IPS DF 19.7 (cell line): ENCODE data around the gene CYP3A5.
"Not testable (repeated sequence)": the region's sequence is repeated elsewhere in the genome, so short reads cannot be mapped to it uniquely, and the experiment has no call there.

ENCODE experiments used
- DNase-seq: peaks from one replicate; pipeline ENCODE4 v3.0.0-alpha.2; 2013; ENCODE audit warnings: low read depth, low spot score

Gene CYP3A5

DNA sequence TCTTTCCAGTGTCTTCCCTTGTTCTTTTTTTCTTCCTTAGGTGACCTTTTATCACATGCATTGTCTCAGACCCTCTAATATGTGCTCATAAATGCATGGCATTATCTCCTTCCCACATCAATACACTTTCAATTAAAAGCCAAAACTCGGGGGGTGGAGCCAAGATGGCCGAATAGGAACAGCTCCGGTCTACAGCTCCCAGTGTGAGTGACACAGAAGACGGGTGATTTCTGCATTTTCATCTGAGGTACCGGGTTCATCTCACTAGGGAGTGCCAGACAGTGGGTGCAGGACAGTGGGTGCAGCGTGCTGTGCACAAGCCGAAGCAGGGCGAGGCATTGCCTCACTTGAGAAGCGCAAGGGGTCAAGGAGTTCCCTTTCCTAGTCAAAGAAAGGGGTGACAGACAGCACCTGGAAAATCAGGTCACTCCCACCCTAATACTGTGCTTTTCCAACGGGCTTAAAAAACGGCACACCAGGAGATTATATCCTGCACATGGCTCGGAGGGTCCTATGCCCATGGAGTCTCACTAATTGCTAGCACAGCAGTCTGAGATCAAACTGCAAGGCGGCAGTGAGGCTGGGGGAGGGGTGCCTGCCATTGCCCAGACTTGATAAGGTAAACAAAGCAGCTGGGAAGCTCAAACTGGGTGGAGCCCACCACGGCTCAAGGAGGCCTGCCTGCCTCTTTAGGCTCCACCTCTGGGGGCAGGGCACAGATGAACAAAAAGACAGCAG is 6.2 kb upstream of the CYP3A5 start:
- DNase-seq: not testable (repeated sequence)

- DNase-seq: no peak
Measured at GRCh38 chr7:99685129-99685758, 5.4 kb upstream of the CYP3A5 start.

- no peak for DNase-seq
Measured at GRCh38 chr7:99679032-99679399, 780 bp downstream of the CYP3A5 start.

DNA sequence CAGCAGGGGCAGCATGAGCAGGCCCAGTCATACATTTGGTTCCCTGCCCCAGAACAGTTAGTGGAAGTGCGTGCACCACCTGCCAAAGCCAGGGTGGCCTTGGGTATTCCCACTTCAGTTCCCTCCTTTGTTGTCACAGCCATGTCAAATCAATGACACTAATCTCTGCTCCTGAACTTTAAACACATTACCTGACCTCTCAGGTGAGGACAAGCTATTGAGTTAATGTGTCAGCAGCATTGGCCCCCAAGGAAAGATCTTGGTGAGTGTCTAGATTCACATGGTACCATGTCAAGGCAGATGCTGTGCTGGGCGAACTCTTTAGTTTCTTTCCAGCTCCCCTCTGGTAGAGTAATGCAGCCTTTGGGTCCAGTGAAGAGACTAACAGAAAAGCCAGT is 2.1 kb downstream of the CYP3A5 start:
- DNase-seq: no peak

- DNase-seq: no peak
Measured at GRCh38 chr7:99677013-99677647, 2.7 kb downstream of the CYP3A5 start.

- no peak for DNase-seq
Measured at GRCh38 chr7:99674995-99675742, 4.6 kb downstream of the CYP3A5 start.

DNA sequence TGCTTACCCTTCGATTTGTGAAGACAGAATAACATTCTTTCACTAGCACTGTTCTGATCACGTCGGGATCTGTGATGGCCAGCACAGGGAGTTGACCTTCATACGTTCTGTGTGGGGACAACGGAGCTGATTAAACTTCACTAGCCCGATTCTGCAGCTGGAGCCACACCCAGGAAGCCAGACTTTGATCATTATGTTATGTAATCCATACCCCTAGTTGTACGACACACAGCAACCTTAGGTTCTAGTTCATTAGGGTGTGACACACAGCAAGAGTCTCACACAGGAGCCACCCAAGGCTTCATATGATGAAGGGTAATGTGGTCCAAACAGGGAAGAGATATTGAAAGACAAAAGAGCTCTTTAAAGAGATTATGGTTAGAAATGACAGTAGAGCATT is 7.2 kb downstream of the CYP3A5 start:
- DNase-seq: no peak

DNA sequence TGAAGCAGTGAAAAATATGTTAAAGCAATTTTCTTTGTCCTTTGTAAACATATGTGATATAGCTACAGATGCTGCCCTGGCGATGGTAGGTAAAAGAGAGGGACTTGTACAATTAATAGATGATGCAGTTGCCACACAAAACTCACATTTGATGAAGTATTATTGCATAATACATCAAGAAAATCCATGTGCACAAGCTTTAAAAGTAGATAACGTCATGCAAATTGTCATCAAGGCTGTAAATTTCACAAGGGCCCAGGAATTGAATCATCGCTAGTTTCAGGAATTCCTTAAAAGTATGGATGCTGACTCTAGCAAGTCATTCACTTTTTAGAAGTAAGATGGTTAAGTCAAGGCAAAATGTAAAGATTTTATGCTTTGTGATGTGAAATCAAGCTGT is 10.0 kb downstream of the CYP3A5 start:
- no peak for DNase-seq

- DNase-seq: no peak
Measured at GRCh38 chr7:99668541-99668940, 11.3 kb downstream of the CYP3A5 start.

DNA sequence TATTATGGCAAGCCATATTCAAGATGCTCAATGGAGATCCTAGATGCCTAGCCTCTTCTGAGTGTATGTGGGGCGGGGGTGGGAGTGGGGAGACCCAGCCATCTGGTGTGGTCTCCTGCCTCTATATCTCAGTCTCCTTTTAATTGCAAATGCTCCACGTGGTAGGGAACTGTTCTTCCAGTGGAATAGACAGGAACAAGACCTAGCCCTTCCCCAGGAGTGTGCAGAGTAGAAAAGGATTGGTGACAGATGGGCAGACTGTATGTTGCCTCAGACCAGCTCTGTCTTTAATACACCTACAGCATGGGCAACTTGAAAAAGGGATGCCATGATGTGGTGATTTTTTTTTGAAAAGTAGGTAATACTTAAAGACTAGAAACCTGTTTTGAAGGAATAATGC is 12.6 kb downstream of the CYP3A5 start:
- no peak for DNase-seq

DNA sequence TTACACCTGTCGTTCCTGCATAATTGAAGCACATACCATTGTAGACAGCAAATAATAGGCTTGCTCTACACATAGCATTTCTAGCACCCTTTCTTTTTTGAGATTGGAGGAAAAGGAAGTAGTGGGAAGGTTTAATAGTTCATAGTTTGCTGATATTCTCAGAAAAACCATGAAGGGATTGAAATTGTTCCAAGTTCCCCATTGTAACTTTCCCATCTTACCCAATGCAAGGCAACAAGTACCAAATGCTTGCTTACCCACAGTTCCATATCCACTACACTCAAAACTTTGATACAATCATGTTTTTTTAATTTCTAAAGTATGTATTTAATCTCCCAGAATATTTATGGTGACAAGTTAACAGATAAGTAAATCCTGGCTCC is 13.8 kb downstream of the CYP3A5 start:
- no peak for DNase-seq

DNA sequence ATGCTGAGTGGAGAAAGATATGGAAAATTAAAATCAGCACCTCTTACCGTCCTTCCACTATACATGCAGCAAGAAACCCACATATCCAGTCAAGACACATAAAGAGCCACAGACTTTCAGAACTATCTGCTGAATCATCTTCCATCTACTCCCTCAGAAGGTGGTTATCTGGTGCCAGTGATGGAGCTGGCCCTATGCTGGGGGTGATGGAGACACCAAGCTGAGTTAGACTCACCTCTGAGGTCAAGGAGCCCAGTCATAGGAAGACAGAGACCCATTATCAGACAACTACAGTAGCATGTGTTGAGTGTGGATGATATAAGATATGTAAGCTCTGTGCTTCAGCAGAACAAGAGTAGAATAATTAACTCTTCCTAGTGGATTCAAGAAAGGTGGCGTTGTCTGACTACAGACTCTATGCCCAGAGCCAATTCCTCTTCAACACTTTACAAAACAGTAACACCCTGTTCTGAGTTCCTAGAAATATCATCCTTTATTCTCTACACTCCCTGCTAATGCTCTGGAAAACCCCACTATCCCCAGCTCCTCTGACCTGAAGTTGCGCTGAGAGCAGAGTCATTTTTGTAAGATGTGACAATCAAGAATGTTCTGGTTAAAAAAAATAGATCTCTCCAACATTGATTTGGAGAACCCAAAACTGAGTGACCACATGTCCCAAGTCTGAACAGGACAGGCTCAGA is 14.3 kb downstream of the CYP3A5 start:
- no peak for DNase-seq

DNA sequence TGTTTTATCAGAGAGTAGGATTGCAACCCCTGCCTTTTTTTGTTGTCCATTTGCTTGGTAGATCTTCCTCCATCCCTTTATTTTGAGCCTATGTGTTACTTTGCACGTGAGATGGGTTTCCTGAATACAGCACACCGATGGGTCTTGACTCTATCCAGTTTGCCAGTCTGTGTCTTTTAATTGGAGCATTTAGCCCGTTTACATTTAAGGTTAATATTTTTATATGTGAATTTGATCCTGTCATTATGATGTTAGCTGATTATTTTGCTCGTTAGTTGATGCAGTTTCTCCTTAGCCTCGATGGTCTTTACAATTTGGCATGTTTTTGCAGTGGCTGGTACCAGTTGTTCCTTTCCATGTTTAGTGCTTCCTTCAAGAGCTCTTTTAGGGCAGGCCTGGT is 21.9 kb downstream of the CYP3A5 start:
- DNase-seq: not testable (repeated sequence)

DNA sequence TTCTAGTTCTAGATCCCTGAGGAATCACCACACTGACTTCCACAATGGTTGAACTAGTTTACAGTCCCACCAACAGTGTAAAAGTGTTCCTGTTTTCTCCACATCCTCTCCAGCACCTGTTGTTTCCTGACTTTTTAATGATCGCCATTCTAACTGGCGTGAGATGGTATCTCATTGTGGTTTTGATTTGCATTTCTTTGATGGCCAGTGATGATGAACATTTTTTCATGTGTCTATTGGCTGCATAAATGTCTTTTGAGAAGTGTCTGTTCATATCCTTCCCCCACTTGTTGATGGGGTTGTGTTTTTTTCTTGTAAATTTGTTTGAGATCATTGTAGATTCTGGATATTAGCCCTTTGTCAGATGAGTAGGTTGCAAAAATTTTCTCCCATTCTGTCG is 25.2 kb downstream of the CYP3A5 start:
- DNase-seq: not testable (repeated sequence)

- DNase-seq: no peak
Measured at GRCh38 chr7:99653754-99654153, 26.0 kb downstream of the CYP3A5 start.

- DNase-seq: not testable (repeated sequence)
Measured at GRCh38 chr7:99653269-99653668, 26.5 kb downstream of the CYP3A5 start.

DNA sequence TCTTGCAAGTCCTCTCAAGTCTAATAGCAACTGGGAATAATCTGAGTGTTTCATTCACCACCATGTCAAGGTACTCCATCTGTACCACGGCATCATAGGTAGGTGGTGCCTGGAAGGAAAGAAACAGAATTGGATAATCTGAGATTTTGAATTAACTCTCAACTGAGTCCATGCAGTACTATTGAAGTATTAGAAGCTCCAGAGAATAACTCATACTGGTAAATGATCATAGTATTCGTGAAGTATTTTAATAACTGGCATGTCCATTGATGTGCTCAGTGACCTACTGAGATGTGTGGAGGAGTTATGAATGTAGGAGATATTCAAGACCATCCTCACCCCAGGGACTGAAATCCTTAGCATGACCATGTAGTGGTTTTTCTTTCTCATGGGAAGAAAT is 27.1 kb downstream of the CYP3A5 start:
- no peak for DNase-seq

DNA sequence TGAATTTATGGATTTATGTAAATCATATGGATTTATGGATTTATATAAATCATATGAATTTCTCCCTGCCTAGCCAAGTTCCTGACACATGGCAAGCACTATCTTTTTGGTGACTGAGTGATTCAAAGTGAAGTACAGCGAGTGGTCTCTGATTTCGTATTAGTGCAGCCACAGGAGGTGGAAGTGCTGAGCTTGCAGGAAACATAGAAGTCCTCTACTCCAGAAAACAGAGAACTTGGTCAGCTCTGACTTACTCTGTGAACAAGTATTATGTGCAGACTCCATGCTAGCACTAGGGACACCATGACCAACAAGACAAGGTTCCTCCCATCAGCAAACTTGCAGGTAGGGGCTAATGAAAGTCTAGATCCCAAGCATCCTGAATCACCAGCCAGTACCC is 28.5 kb downstream of the CYP3A5 start:
- no peak for DNase-seq

DNA sequence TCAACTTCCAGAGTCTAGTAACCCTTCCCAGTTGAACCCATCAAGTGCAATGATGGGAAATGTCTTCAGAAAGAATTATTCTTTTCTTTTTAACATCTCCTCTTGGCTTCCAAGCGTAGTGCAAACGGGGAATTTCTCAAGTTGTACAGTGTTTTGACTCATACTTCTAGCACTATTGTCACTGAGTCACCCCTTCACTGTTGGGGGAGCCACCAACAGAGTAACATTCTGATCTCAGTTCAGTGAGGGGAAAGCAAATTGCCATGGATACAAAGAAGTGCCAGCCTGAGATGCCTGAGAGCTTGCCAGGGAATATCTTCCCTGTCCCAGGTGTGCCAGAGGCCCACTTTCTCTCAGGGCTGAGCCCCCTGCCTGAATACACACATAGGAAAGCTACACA is 31.0 kb downstream of the CYP3A5 start:
- DNase-seq: no peak

- no peak for DNase-seq
Measured at GRCh38 chr7:99645590-99645989, 34.2 kb downstream of the CYP3A5 start.

DNA sequence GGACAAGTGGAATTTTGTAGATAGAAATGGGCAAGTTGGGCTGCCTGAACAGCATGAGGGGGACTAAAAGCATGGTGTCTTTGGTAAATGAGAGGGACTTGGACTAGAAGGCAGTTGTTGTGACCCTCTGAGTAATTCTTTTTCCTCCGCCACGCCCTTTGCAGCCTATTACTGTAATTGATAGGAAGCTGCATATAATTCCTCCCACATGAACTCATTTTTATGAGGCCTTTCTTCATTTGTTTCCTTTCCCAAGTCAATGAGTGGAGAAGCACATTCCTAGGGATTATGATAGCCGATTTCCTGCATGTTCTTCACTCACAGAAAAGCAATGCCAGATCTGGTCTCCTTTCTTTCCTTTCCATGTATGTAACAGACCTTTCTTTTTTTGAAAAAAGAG is 35.4 kb downstream of the CYP3A5 start:
- DNase-seq: no peak

GRCh38 chr7:99643464-99643863 is 36.3 kb downstream of the CYP3A5 start:
- no peak for DNase-seq
